Fibroblast of skin of right quadriceps (primary cell): ENCODE data around the gene WNT3A.

Experiments used
- DNase-seq: peaks from one replicate; pipeline ENCODE4 v3.0.0-alpha.2; 2013

WNT3A gene

DNA sequence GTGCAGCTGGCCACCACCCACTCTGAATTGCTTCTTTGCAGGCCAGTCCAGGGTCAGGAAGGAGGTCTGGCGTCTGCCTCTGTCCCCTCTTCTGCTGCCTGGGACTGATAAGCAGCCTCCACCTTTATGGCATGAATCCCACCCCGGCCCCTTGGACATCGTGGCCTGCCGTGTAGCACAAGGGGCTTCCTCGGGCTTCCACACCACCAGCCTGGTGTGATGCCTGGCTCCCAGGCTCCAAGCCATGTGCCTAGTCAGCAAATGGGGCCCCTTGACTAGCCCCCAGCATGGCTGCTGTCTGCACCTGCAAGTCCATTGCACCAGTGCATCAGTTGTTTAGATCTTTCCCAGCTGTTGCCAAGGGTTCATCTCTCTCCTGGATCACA is 65.9 kb downstream of the WNT3A start:
- DNase-seq: no peak

DNA sequence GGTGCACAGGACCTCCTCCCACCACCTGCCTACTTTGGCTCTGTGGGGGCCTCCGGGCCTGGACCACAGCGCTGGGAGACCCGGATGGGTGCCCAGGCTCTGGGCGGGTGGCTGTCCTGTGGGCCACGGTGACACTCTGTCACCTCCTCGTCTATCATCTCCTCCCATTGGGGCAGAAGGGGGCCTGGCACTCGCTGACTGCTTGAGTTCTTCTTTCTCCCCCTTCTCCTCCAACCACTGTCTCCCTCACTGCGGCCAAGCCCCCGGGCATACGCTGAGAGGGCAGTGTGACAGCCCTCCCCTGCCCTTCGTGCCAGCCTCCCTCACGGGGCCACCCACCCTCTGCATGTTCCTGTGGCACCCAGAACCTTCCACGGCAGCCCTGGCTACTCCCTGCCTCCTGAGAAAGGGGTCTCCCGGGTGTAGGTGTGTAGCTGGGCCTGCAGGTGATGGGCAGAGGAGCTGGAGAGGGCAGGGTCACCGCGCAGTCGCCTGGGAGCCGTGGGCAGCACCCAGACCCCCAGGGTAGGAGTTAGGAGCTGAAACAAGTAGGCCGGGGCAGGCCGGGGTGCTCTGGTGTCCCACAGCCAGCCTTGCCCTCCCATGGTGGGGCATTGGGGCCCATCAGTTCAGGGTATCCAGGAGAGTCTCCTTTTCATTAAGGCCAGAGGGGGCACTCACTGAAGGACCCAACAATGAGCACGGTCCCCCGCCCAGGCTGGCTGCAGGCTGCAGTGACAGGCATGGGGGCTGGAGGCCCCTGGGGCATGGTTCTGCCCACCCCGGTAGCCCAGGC is 66.5 kb downstream of the WNT3A start:
- no peak for DNase-seq

DNA sequence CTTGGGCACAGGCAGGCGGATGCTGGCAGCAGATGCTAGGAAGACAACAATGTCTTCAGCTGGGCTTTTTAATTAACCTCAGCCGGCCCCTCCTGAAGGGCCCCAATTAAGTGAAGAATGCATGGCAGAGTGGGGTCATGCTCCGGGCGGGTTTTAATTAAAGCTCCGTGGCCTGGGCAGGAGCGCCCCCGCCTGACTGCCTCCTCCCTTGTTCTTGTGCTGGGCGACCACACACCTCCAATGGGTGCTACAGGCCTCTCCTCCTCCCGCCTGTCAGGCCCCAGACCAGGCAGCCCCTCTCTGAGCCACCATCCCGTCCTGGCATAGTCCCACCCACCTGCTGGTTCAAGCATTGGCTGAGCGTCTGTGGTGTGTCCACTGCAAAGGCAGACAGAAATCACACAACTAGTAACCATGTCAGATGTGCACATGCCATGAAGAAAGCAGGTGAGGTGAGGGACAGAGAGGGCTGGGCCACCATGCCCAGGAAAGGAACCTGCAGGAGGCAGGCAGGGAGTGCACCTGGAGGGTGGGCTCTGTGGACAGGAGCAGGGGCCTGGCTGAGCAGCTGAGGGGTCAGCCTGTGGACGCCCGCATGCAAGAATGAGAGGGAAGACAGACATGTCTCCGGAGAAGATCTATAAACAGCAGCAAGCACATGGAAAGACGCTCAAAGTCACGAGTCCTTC is 67.2 kb downstream of the WNT3A start:
- no peak for DNase-seq

DNA sequence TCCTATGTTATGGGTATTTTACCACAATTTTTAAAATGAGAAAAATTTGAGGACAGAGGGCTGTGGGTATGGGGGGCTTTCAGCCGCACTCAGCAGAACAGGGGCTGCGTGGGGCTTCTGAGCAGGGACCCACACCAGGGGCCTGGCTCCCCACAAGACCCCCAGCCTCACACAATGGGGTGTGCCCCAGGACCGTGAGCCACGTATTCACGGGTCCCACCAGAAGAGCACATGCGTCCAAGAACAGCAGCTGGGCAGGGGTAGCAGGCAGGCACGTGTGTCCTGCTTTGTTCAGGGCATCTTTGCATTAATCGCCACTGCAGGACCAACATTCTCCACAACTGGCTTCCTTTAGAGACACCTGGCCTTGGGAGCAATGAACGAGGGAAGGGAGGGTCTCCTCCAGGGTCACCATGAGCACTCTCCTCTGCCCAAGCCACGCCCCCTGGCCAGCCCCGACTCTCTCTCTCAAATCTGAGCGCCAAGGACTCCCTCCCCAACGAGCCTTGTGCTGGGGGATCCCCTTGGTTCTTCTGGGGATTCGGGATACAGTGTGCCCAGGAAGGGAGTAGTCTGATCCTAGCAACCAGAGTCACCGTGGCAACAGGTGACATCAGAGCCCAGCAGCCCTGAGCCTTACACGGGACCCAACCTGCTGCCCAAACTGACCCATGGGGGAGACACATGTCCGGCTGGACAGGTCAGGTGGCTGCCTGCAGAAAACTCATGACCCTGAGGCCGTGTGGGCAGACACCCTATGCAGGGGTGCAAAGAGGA is 68.3 kb downstream of the WNT3A start:
- DNase-seq: no peak

DNA sequence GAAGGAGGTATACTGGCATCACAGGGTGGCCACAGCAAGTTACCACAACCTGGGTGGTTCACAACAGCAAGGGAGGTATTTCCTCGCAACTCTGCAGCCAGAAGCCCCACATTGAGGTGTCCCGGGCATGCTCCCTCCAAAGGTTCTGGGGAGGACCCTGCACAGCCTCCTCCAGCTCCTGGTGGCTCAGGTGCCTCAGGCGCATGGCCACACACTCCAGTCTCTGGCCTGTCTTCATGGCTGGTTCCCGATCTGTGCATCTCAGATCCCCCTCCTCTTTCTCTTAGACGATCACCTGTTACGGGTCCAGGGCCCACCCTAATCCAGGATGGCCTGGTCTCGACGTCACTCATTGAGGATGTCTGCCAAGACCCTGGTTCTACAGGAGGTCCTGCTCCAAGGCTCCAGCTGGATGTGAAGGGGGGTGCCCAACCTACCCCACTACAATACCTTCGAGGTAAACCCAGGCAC is 69.0 kb downstream of the WNT3A start:
- no peak for DNase-seq

DNA sequence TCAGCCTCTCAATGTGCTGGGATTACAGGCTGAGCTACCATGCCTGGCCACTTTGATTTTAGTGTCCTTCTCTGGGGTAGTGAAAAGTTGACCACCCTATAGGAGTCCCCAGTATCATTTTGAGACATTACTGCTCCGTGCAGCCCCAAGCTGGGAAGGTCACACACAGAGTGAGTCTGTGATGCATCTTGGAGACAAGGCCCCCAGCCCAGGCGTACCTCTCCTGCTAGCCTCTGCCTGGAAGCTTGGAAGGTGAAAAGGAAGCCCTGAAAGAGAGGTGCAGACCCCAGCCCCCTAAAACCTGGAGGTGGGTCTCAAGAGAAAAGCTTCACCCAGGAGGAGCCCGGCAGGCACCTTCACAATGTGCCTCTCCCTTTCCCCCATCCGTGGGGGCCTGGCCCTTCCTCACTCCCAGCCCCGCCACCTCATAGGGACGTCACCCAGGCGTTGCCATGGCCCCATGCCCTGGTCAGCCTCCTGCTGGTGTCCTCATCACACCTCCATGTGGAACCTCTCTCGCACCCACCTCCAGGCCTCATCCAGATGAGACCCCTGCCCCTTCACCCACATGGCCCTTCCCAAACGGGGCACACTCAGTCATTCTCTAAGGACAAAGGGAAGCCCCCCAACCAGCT is 70.1 kb downstream of the WNT3A start:
- no peak for DNase-seq

DNA sequence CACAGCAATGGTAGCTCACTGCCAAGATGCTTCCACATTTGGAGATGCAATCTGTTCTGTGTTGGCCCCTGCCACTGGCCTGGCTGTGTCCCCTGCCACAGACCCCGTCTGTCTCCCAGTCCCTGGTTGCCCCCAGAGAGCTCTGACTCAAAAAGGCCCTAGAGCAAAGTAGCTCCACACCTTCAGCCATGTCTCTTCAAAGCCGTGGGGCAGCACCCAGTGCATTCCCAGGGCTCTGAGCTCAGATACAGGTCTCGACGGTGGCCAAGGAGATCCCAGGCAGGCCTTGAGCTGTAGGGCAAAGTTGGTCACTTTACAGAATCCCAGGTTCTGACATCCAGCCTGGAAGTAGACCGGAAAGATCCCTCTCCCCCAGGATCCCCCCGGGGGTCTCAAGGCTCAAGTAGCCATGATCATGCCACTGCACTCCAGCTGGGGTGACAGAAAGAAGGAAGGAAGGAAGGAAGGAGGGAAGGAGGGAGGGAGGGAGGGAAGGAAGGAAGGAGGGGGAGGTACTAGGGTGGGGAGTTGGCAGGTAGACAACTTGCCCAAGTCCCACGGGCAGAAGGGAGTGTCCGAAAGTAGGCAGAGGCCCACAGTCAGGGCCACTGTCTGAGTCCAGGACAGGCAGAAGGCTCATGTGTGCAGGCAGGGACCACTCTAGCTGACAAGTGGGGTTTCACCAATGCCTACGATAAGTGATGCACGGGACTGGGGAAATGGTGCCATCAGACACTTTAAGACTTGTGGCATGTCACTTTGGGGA is 71.0 kb downstream of the WNT3A start:
- no peak for DNase-seq

DNA sequence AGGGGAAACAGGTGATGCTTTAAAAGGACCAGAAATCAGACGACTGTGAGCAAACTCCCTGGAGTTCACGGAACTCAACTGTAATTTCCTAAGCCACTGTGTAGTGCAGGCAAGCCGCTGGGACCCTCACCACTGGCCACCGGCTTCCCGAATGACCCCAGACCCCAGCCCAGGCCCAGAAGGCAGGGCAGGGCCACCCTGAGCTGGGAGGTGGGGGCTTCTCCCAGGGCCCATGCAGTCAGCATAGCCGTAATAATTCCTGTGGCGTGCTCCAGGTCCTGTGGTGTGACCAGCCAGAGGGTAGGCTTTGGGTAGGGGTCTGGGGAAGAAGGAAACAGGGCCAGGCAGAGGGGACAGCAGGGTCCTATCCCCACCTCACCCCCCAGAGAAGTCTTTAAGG is 72.2 kb downstream of the WNT3A start:
- no peak for DNase-seq

DNA sequence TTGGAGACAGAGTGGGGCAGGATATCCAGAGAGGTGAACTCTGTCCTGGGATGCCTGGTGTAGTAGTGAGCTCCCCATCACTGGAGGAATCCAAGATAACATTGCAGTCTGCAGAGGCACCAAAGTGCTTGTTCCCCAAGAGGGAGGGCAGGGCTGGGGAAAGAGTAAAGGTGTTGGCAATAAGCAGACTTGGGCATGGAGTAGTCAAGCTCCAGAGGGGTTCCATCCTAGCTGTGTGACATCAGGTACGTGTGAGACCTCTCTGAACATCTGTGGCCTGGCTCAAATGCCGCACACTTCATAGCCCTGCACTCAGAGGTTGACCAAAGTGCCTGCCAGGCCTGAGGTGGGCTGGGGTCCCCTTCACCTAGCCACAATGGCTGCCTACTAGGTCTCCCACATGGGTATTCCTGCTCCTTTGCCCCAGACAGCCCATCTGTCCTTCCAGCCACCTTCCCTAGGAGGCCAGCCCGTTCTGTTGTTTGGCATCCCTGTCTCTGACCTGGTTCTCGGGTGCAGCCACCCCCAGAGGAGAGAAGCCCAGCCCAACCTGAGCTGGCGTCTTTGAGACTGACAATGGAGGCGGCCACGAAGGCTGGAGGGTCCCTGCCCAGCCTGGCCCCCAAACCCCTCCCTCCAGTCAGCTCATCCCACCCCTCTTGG is 72.9 kb downstream of the WNT3A start:
- DNase-seq: no peak

DNA sequence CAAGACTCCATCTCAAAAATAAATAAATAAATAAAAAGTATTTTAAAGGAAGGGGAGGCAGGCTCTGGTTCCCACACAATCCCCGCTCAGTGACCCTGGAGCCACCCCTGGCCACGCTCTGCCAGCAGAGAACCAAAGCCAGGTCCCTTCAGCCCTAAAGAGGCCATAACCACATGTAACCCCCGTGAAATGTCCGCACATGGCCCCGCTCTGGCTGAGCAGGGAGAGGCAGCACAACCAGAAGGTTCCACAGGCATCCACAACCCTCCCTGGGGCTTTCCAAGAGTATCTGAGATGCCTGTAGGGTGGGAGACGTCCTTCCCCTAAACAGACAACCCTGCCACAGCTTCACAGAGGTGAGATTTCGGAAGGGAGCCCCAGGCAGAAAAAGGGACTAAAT is 74.3 kb downstream of the WNT3A start:
- DNase-seq: no peak

DNA sequence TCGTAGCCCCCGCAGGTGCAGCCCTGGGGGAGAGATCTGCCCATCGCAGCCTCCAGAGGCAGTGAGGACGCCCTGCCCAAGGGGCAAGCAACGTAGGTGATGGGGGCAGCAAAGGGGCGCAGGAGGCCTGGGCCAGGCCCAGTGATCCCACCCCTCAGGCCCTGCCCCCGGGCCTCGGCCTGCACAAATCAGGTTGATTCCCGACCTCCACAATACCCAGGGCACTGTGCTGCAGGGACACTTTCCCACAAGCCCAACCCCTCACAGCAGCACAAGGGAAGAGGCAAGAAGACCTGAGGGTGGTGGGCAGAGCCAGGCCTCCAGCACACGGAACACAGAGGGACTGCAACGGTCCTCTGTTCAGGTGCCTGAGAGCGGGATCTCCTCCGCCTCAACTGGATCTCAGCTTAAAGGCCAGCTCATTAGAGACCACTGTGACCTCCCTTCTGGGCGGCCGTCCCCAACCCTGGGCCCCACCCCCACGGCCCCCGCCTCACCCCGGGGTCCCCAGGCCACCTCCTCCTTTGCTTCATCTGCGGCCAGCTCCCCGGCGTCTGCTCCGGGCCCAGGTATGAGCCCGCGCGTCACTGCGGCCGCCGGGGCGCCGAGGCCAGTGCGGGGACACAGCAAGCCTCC is 74.9 kb downstream of the WNT3A start:
- DNase-seq: no peak

DNA sequence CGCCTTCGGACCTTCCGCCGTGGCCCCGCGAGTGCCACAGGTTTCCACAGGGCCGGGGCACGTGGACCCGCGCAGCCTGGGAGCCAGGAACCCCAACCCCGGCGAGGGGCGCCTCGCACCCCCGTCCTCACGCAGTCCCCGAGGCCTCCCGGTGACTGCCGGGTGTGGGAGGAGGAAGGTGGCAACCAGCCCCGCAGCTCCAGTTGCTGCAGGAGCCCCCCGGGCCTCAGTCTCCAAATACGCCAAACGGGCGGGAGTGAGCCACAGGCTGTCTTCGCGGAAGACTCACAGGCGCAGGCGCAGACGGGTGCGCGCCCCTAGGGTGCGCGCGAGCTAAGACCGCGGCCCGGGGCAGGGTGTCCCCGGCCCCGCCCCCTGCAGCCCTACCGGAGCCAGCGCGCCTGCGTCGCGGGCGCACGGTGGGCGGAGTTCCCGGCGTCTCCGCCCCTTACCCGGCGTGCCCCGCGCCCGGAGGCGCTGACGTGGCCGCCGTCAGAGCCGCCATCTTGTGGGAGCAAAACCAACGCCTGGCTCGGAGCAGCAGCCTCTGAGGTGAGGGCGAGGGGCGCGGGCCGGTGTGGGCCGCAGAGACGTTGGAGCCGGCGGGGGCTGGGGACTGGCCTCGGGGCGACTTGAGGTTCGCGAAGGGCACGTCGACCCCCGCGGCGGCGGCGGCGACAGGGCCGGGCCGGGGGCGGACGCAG is 75.6 kb downstream of the WNT3A start, which contains the start of gene ARF1:
ARF1 (plus strand) TSS at position 495 of the 704 bp plus-strand sequence. CDS start 14,407 bp downstream, outside the sequence.
- peak; percentile 92 for DNase-seq

DNA sequence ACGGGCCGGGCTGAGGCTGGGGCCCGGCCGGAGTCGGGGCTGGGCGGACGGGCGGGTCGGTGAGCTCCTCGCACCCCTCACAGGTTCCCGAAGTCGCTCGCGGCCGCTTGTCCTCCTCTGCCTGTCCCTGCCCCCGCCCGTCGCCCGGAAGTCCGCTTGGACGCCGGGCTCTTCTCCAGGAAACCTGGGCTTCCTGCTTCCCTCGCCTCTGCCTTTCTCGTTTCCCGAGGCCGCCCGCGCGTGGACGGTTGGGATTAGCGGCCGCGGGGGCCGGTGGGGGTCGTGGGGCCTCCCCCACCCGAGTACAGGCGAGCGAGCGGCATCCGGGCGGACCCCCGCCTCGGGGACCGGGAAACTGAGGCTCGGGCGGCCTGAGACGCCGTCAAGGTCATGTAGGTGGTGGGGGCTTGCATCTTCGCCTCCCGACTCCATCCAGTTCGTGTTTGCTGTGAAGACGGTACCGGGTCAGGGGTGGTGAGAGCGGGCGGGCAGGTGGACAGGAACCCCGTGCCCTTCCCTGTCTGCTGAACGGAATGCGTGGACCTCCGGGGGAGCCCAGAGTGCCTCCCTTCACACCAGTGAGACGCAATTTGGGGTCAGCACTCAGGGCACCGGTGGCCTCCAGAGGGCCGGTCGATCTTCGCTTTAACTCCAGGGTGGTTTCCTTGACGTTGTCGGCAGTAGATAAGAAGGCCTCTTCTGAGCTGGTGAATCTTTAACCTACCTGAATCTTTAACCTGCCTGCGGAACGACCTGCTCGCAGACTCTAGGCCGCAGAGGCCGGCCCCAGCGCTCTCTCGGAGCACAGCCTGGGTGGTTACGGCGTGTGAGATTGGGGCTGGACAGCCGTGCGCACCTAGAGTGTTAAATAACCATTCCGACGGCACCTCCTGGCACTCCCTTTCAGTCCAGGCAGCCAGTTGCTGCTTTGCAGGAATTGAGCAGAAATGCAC is 76.4 kb downstream of the WNT3A start:
- DNase-seq: peak; percentile 20

DNA sequence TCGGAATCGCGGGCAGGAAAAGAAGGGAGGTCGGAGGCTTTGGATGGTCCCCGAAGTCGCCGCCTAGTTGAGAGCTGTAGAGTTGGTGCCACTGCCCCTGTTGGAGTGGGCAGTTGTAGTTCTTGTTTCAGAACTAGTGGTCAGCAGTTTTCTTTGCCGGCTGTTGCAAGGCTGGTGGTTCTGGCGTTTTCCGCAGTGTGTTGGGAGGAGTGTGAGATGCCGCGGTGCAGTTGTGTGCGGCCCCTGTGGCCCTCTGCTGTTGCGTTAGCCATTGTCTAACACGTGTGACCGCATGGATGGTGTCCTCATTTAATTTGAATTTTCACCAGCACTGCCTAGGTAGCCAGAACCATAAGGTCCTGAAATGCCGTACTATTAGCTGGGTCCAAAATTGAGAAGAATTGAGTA is 77.1 kb downstream of the WNT3A start:
- DNase-seq: no peak

DNA sequence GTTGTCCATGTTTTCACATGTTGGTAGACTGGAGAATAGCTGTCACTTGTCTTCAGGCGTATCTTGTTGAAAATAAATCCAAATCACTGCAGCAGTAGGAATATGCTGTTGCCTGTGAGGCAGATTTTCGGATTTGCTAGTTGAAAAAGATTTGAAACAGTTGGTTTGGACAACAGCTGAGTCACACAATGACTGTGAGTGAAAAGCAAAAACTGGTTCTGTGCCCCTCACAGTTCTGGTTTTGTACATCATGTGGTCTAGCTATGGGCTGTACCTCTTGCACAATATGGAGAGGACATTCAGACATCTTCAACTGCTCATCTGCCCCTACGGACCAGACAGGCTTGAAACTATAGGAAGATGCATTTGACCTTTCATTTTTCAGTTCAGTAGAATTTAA is 77.5 kb downstream of the WNT3A start:
- peak; percentile 62 for DNase-seq

DNA sequence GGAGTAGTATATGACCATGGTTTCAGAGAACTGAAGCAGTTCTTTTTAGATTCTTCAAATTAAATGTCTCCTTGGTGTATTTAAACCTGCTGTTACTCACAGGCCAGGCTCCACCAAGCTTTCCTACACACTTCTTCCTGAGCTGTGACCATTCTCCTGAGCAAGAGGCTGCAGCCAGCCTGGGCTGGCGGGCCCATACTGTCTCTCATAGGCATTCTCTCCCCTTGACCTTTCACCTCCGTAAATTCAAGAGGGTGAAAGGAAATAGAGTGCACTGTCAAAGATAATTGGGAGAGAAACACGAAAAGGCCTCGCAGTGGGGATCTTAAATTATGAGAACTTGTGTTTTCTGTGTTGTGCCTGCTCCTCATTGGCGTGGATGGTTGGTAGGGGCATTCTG is 78.0 kb downstream of the WNT3A start:
- no peak for DNase-seq

DNA sequence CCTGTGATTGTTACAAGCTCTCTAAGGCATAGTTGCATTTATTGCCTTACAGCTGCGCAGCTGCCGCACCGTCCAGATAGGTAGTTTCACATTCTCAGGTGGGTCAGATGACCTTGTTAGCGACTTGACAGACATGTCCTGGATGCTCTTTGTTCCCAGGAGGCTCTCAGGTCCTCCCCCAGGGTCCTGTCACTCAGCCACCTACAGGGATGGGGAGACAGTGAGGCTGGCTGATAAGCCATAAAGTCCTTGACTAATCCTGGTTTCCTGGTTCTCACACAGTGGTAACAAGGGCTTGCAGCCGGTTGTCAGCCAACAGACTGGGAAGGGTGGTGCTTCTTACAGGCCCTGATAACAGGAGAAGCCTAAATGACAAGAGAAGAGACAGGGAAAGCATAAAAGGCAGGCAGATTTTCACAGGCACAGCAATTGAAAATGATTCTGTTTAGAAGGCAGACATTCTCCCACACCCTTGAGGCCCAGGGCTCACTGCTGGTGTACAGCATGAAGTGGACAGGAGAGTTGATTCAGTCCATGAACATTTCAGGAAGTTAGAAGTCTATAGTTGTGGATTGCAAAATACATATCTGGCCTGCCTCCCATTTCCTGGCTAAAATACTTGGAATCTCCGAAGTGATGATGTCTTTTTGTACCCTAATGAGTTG is 78.6 kb downstream of the WNT3A start:
- peak; percentile 68 for DNase-seq

DNA sequence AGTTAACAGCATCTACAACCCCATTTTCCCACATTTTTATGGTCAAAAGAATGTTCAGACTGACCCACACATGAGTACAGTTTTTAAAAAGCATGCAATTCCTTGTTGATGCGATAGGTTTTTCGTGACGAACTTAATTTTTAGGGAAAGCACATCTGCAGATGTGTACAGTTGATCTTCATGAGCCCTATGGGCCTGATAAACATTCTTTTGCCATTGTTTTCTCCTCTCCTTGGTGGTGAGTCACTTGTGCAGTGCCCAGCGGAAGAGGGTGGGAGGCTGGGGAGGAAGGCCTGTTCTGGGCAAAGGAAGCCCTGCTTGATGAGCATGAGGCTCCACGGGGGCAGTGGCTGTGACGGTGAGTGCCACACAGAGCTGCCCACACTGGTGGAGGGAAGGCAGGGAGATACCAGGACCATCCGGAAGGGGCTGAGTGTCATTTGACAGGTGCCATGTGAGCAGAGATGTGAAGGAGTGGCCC is 81.0 kb downstream of the WNT3A start:
- DNase-seq: peak; percentile 43
